Measurements from ENCODE around the gene DCTPP1.

Gene DCTPP1

GRCh38 chr16:30381291-30382041, 48.4 kb downstream of the DCTPP1 start:
- DNase-seq (ENCODE audit: low spot score), result no peak

- DNase-seq (ENCODE audit: low spot score), result no peak
Measured at GRCh38 chr16:30380803-30381208, 49.0 kb downstream of the DCTPP1 start.

GRCh38 chr16:30380072-30380802, 49.6 kb downstream of the DCTPP1 start:
- no peak for DNase-seq (ENCODE audit: low spot score)

GRCh38 chr16:30379158-30379783, 50.6 kb downstream of the DCTPP1 start:
- no peak for DNase-seq (ENCODE audit: low spot score)

GRCh38 chr16:30378236-30379157, 51.3 kb downstream of the DCTPP1 start:
- peak; percentile 99 for DNase-seq (ENCODE audit: low spot score)

- DNase-seq (ENCODE audit: low spot score), result peak; percentile 71
Measured at GRCh38 chr16:30377812-30378235, 52.0 kb downstream of the DCTPP1 start.

- no peak for DNase-seq (ENCODE audit: low spot score)
Measured at GRCh38 chr16:30377050-30377811, 52.6 kb downstream of the DCTPP1 start.

GRCh38 chr16:30376461-30376902, 53.3 kb downstream of the DCTPP1 start:
- DNase-seq (ENCODE audit: low spot score), result no peak

- DNase-seq (ENCODE audit: low spot score), result no peak
Measured at GRCh38 chr16:30375864-30376263, 54.0 kb downstream of the DCTPP1 start.

GRCh38 chr16:30374538-30374937, 55.3 kb downstream of the DCTPP1 start, which contains the start of gene MYL11:
Gene MYL11 (plus strand): TSS chr16:30374802. CDS start chr16:30374858, 56 bp downstream.
- DNase-seq (ENCODE audit: low spot score), result no peak

All from AG08395 (cell line).